Ishikawa (cell line): ENCODE measurements around the gene CD99.

Source experiments
- CEBPB ChIP-seq: IDR thresholded peaks from 2 replicates; pipeline ENCODE4 v1.6.1; 2012
- CREB1 ChIP-seq: IDR thresholded peaks from 2 replicates; pipeline ENCODE4 v1.6.1; 2012; ENCODE audit warnings: low read depth
- EGR1 ChIP-seq: IDR thresholded peaks from 2 replicates; pipeline ENCODE4 v1.6.1; 2012
- EP300 ChIP-seq: IDR thresholded peaks from 2 replicates; pipeline ENCODE4 v1.6.1; 2012; ENCODE audit warnings: borderline replicate concordance
- FOXM1 ChIP-seq: IDR thresholded peaks from 2 replicates; pipeline ENCODE4 v1.6.1; 2012; ENCODE audit warnings: low read depth, borderline replicate concordance
- NFIC ChIP-seq: IDR thresholded peaks from 2 replicates; pipeline ENCODE4 v1.6.1; 2012
- RAD21 ChIP-seq: IDR thresholded peaks from 2 replicates; pipeline ENCODE4 v1.6.1; 2012; ENCODE audit warnings: low read depth
- REST ChIP-seq: IDR thresholded peaks from 2 replicates; pipeline ENCODE4 v1.6.1; 2012; ENCODE audit warnings: low read depth, mild to moderate bottlenecking
- TAF1 ChIP-seq: IDR thresholded peaks from 2 replicates; pipeline ENCODE4 v1.6.1; 2012; ENCODE audit warnings: low read depth, mild to moderate bottlenecking
- TCF12 ChIP-seq: IDR thresholded peaks from 2 replicates; pipeline ENCODE4 v1.6.1; 2012; ENCODE audit warnings: low read depth
- TEAD4 ChIP-seq: IDR thresholded peaks from 2 replicates; pipeline ENCODE4 v1.6.1; 2012
- USF1 ChIP-seq: IDR thresholded peaks from 2 replicates; pipeline ENCODE4 v1.6.1; 2012
- YY1 ChIP-seq: IDR thresholded peaks from 2 replicates; pipeline ENCODE4 v1.6.1; 2012; ENCODE audit warnings: low read depth
- ZBTB7A ChIP-seq: IDR thresholded peaks from 2 replicates; pipeline ENCODE4 v1.6.1; 2012; ENCODE audit warnings: low read depth
- TF ChIP-seq, protein P1 (sequence below): IDR thresholded peaks from 2 replicates; pipeline ENCODE4 v1.6.1; 2012

CD99 gene, protein sequence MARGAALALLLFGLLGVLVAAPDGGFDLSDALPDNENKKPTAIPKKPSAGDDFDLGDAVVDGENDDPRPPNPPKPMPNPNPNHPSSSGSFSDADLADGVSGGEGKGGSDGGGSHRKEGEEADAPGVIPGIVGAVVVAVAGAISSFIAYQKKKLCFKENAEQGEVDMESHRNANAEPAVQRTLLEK

GRCh38 chrX:2690856-2691542, at the start of gene CD99:
CD99 (plus strand) TSS chrX:2691295; CDS start chrX:2691361, 66 bp downstream.
- TF ChIP-seq FOXM1 (no peak), EGR1 (peak; percentile 83)

DNA sequence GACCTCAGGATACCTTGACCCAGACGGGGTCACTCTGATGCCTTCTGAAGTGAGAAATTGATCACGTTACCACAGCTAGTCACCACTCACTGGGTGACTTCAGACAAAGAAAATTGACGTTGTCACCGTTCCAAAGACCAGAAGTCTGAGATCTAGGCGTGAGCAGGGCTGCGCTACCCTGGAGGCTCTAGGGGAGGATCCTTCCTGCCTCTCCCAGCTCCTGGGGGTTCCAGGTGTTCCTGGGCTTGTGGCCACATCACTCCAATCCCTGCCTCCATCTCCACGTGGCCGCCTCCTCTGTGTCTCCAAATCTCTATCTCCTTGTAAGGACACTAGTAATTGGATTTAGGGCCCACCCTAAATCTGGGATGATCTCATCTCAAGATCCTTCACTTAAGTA, 48.9 kb upstream of the CD99 start:
- no peak for TF ChIP-seq CREB1
- TF ChIP-seq REST: no peak
- no peak for TF ChIP-seq CEBPB
- no peak for TF ChIP-seq USF1
- no peak for TF ChIP-seq TCF12
- no peak for TF ChIP-seq ZBTB7A
- TF ChIP-seq TEAD4: no peak
- TF ChIP-seq YY1: no peak
- TF ChIP-seq TAF1: no peak
- TF ChIP-seq EP300: no peak
- TF ChIP-seq NFIC: no peak
- TF ChIP-seq, protein P1, sequence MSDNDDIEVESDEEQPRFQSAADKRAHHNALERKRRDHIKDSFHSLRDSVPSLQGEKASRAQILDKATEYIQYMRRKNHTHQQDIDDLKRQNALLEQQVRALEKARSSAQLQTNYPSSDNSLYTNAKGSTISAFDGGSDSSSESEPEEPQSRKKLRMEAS: no peak
- TF ChIP-seq EGR1: no peak
- no peak for TF ChIP-seq FOXM1
- TF ChIP-seq RAD21: no peak

- TF ChIP-seq RAD21: no peak
Observed at GRCh38 chrX:2642791-2643190, 48.3 kb upstream of the CD99 start.

DNA sequence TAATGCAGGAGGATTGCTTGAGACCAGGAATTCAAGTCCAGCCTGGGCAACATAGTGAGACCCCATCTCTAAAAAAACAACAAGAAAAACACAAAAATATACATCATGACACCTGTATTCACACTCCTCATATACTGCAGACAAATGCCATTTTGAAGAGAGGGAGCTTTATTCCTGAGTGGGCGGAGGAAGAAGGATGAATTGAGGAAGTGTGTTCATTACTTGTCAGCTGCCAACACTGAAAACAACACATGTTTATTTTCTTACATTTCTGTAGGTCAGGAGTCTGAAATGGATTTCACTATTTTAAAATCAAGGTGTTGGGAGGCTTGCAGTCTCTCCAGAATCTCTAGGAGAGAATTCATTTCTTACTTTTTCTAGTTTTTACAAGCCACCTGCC, 47.2 kb upstream of the CD99 start:
- no peak for TF ChIP-seq TAF1
- TF ChIP-seq RAD21: no peak
- TF ChIP-seq ZBTB7A: no peak
- no peak for TF ChIP-seq CEBPB
- TF ChIP-seq EGR1: no peak
- no peak for TF ChIP-seq TEAD4
- no peak for TF ChIP-seq REST
- TF ChIP-seq TCF12: no peak
- no peak for TF ChIP-seq NFIC
- TF ChIP-seq, protein P1: no peak
- TF ChIP-seq YY1: no peak
- TF ChIP-seq USF1: no peak
- TF ChIP-seq EP300: no peak
- no peak for TF ChIP-seq CREB1
- no peak for TF ChIP-seq FOXM1

GRCh38 chrX:2645563-2645962, 45.5 kb upstream of the CD99 start:
- TF ChIP-seq EP300 (no peak), TEAD4 (no peak), EGR1 (no peak), YY1 (no peak), TCF12 (no peak), REST (no peak), CREB1 (no peak), NFIC (no peak), CEBPB (no peak), TAF1 (no peak), USF1 (no peak), FOXM1 (no peak), RAD21 (no peak), ZBTB7A (no peak)
- TF ChIP-seq, protein P1: no peak
